ENCODE results near the gene TNFRSF4. TPM values are rescaled to one million over a fixed set of nuclear protein-coding genes. Genes with fewer than 3 reads are reported as not detected.
A peak's percentile ranks its signal among the peaks of the same experiment; 100 is the strongest.

Gene TNFRSF4
- total RNA-seq, 4 donors from 2014 or later = 0.39 to 3.7 (median 0.97) TPM

- DNase-seq (ENCODE audit: low spot score in 2 of 2) = no peak
- TF ChIP-seq CTCF (IDR thresholded peaks at IDR 0.05) (no peak), EP300 (IDR thresholded peaks at IDR 0.05) (no peak), POLR2A (IDR thresholded peaks at IDR 0.05) (no peak)
- 80 to 87% methylated on average over 13 to 24 of the region's 28 CpGs for WGBS, 2 donors
- Histone ChIP-seq H3K4me1 (peaks cover 0 to 46% (median 29%) of the 10 kb centered on the region in 4 donors), H3K4me3 (peak overlapping the region in 1 of 4 donors; percentile 35), H3K27me3 (peaks cover 0 to 37% of the 10 kb centered on the region in 2 donors), H3K9me3 (no peaks in the 10 kb centered on the region), H3K36me3 (peaks cover 0 to 22% (median 0%) of the 10 kb centered on the region in 3 donors), H3K27ac (no peak overlapping the region)
Observed at GRCh38 chr1:1211541-1212441, 2.2 kb downstream of the TNFRSF4 start.

GRCh38 chr1:1210726-1211540 is 3.0 kb downstream of the TNFRSF4 start:
- Histone ChIP-seq H3K27ac (no peak overlapping the region), H3K4me3 (no peak overlapping the region), H3K36me3 (peaks cover 0 to 14% (median 0%) of the 10 kb centered on the region in 3 donors), H3K9me3 (no peaks in the 10 kb centered on the region), H3K27me3 (peaks cover 0 to 45% of the 10 kb centered on the region in 2 donors), H3K4me1 (peaks cover 0 to 54% (median 36%) of the 10 kb centered on the region in 4 donors)
- 93% methylated on average over 29 to 30 of the region's 31 CpGs for WGBS, 2 donors
- DNase-seq (ENCODE audit: low spot score in 2 of 2) = no peak
- TF ChIP-seq POLR2A (IDR thresholded peaks at IDR 0.05) (no peak), EP300 (IDR thresholded peaks at IDR 0.05) (no peak), CTCF (IDR thresholded peaks at IDR 0.05) (no peak)

GRCh38 chr1:1208713-1209433 is 5.1 kb downstream of the TNFRSF4 start:
- TF ChIP-seq CTCF (IDR thresholded peaks at IDR 0.05) (no peak), POLR2A (IDR thresholded peaks at IDR 0.05) (no peak), EP300 (IDR thresholded peaks at IDR 0.05) (no peak)
- Histone ChIP-seq H3K9me3 (no peaks in the 10 kb centered on the region), H3K4me3 (peak overlapping the region in 2 of 4 donors; percentile 22 to 29)

GRCh38 chr1:1207571-1207892 is 6.4 kb downstream of the TNFRSF4 start:
- Histone ChIP-seq H3K4me1 (peaks cover 0 to 37% (median 27%) of the 10 kb centered on the region in 4 donors), H3K9me3 (no peaks in the 10 kb centered on the region), H3K27me3 (peaks cover 0 to 75% of the 10 kb centered on the region in 2 donors), H3K27ac (no peak overlapping the region), H3K36me3 (no peaks in the 10 kb centered on the region), H3K4me3 (no peak overlapping the region)
- no peak for DNase-seq (ENCODE audit: low spot score in 2 of 2)
- WGBS, 2 donors = 67 to 71% methylated on average over 8 to 11 of the region's 11 CpGs
- TF ChIP-seq EP300 (IDR thresholded peaks at IDR 0.05) (no peak), CTCF (IDR thresholded peaks at IDR 0.05) (no peak), POLR2A (IDR thresholded peaks at IDR 0.05) (no peak)

More at GRCh38 chr1:1208713-1209433, 5.1 kb downstream of the TNFRSF4 start:
- Histone ChIP-seq H3K36me3 (no peaks in the 10 kb centered on the region), H3K4me1 (peaks cover 0 to 48% (median 33%) of the 10 kb centered on the region in 4 donors), H3K27ac (peak overlapping the region in 2 of 4 donors; percentile 10 to 26), H3K27me3 (peaks cover 0 to 66% of the 10 kb centered on the region in 2 donors)
- DNase-seq (ENCODE audit: low spot score in 2 of 2) = no peak
- WGBS, 2 donors = 49 to 51% methylated on average over 28 to 34 of the region's 38 CpGs

All from tibial nerve (tissue), 4 donors.